DOHH2 (cell line): ENCODE data around the gene PCDH17.

Experiments used
- EZH2phosphoT487 ChIP-seq: fragments of 200-600 bp; sonication (generic); IDR thresholded peaks from 2 replicates; pipeline ENCODE4 v1.6.1; 2017; ENCODE audit warnings: borderline replicate concordance, mild to moderate bottlenecking, antibody characterized with exemption, low read length, moderate library complexity, mixed read lengths
- TF ChIP-seq, protein P1 (sequence below): fragments of 200-600 bp; sonication (generic); IDR thresholded peaks from one replicate; pipeline ENCODE4 v1.5.1; 2014; ENCODE audit warnings: antibody characterized with exemption, mild to moderate bottlenecking, low read depth, low read length; ENCODE audit not compliant: poor library complexity, severe bottlenecking

DNA sequence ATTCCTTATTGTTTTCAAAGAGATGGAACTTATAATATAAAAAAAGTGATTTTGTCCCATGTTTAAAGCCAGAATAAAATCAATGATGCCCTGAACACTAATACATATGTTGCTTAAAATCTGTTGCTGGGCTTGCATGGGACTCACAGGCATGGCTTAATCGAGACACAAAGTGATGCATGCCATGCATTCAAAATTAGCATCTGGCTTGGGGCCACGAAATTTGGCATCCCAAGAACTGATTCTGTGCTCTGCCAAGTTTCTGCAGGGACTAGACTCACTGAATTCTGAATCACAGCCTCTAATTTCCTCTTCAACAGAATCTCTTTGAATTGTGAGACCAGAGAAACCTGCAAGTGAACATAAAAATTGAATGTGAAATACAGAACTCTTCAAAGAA lies 109.2 kb downstream of the PCDH17 start:
- TF ChIP-seq EZH2phosphoT487 = no peak
- TF ChIP-seq, protein P1, sequence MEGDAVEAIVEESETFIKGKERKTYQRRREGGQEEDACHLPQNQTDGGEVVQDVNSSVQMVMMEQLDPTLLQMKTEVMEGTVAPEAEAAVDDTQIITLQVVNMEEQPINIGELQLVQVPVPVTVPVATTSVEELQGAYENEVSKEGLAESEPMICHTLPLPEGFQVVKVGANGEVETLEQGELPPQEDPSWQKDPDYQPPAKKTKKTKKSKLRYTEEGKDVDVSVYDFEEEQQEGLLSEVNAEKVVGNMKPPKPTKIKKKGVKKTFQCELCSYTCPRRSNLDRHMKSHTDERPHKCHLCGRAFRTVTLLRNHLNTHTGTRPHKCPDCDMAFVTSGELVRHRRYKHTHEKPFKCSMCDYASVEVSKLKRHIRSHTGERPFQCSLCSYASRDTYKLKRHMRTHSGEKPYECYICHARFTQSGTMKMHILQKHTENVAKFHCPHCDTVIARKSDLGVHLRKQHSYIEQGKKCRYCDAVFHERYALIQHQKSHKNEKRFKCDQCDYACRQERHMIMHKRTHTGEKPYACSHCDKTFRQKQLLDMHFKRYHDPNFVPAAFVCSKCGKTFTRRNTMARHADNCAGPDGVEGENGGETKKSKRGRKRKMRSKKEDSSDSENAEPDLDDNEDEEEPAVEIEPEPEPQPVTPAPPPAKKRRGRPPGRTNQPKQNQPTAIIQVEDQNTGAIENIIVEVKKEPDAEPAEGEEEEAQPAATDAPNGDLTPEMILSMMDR = no peak
